HG02943 (cell line): ENCODE results near the gene PRRT2.
A peak's percentile ranks its signal among the peaks of the same experiment; 100 is the strongest.

Experiments used
- ATAC-seq: cut with Tn5 transposase; IDR thresholded peaks from one replicate; pipeline ENCODE4 v1.9.1; 2021; ENCODE audit warnings: mild to moderate bottlenecking, low read depth, moderate library complexity; ENCODE audit not compliant: unreplicated experiment

PRRT2 gene

GRCh38 chr16:29811170-29811895 is 660 bp upstream of the PRRT2 start:
- ATAC-seq, result no peak

- ATAC-seq, result no peak
These were observed 1.0 kb downstream of the PRRT2 start for GRCh38 chr16:29812754-29813643.

- ATAC-seq, result no peak
These were observed 1.9 kb downstream of the PRRT2 start for GRCh38 chr16:29813644-29814562.

GRCh38 chr16:29814592-29814991 is 2.6 kb downstream of the PRRT2 start:
- no peak for ATAC-seq

GRCh38 chr16:29815032-29815721 is 3.2 kb downstream of the PRRT2 start:
- ATAC-seq, result no peak

GRCh38 chr16:29815793-29816693 is 4.0 kb downstream of the PRRT2 start, which contains the start of gene PAGR1:
PAGR1 (plus strand) TSS chr16:29816152; CDS start chr16:29816526, 374 bp downstream.
- peak; percentile 66 for ATAC-seq

GRCh38 chr16:29816694-29817441 is 4.9 kb downstream of the PRRT2 start:
- ATAC-seq, result no peak

GRCh38 chr16:29818082-29818481 is 6.1 kb downstream of the PRRT2 start:
- no peak for ATAC-seq

- ATAC-seq, result no peak
These were observed 7.5 kb downstream of the PRRT2 start for GRCh38 chr16:29819506-29819905.

GRCh38 chr16:29820271-29820701 is 8.3 kb downstream of the PRRT2 start, which contains the start of gene MVP:
MVP (plus strand) TSS chr16:29820462; CDS start chr16:29830550, 10,088 bp downstream.
- ATAC-seq, result no peak

GRCh38 chr16:29820730-29821642 is 9.0 kb downstream of the PRRT2 start:
- no peak for ATAC-seq

- no peak for ATAC-seq
These were observed 9.7 kb downstream of the PRRT2 start for GRCh38 chr16:29821643-29822115.

- no peak for ATAC-seq
These were observed 12.7 kb downstream of the PRRT2 start for GRCh38 chr16:29824589-29825144.

- no peak for ATAC-seq
These were observed 13.4 kb downstream of the PRRT2 start for GRCh38 chr16:29825145-29826044.

GRCh38 chr16:29826342-29826695 is 14.3 kb downstream of the PRRT2 start:
- no peak for ATAC-seq

- no peak for ATAC-seq
These were observed 18.8 kb downstream of the PRRT2 start for GRCh38 chr16:29830774-29831173.
